DMS 273 (cell line): ENCODE results near the gene JPH2.
"Not testable (repeated sequence)": the region's sequence is repeated elsewhere in the genome, so short reads cannot be mapped to it uniquely, and the experiment has no call there.

Experiments
- DNase-seq: peaks from one replicate; lab custom pipeline; 2025; ENCODE audit not compliant: unreplicated experiment; lab: John Stamatoyannopoulos, UW

JPH2 gene

GRCh38 chr20:44187054-44187771 is at the start of gene JPH2:
Gene JPH2 (minus strand): TSS chr20:44187188. CDS start chr20:44186705, 483 bp downstream.
- DNase-seq, result peak; percentile 33

GRCh38 chr20:44235702-44236101 is 48.7 kb upstream of the JPH2 start:
- peak; percentile 19 for DNase-seq

GRCh38 chr20:44234566-44235317 is 47.8 kb upstream of the JPH2 start:
- no peak for DNase-seq

GRCh38 chr20:44233436-44234016 is 46.5 kb upstream of the JPH2 start:
- no peak for DNase-seq

GRCh38 chr20:44232469-44232856 is 45.5 kb upstream of the JPH2 start:
- not testable (repeated sequence) for DNase-seq

GRCh38 chr20:44231713-44232468 is 44.9 kb upstream of the JPH2 start:
- peak; percentile 80 for DNase-seq

GRCh38 chr20:44231193-44231592 is 44.2 kb upstream of the JPH2 start:
- DNase-seq, result no peak

- DNase-seq, result peak; percentile 20
These were observed 41.7 kb upstream of the JPH2 start for GRCh38 chr20:44228465-44229258.

- DNase-seq, result no peak
These were observed 37.6 kb upstream of the JPH2 start for GRCh38 chr20:44224637-44225036.

- DNase-seq, result no peak
These were observed 36.7 kb upstream of the JPH2 start for GRCh38 chr20:44223721-44224120.

GRCh38 chr20:44222633-44223368 is 35.8 kb upstream of the JPH2 start:
- DNase-seq, result peak; percentile 45

GRCh38 chr20:44222027-44222426 is 35.0 kb upstream of the JPH2 start:
- DNase-seq, result no peak

- DNase-seq, result no peak
These were observed 34.5 kb upstream of the JPH2 start for GRCh38 chr20:44221368-44221954.

GRCh38 chr20:44219791-44220190 is 32.8 kb upstream of the JPH2 start:
- DNase-seq, result no peak

GRCh38 chr20:44219170-44219730 is 32.3 kb upstream of the JPH2 start:
- no peak for DNase-seq

- no peak for DNase-seq
These were observed 31.5 kb upstream of the JPH2 start for GRCh38 chr20:44218446-44218845.

GRCh38 chr20:44217342-44218092 is 30.5 kb upstream of the JPH2 start:
- DNase-seq, result peak; percentile 90

- peak; percentile 85 for DNase-seq
These were observed 28.1 kb upstream of the JPH2 start for GRCh38 chr20:44215125-44215524.
